Jurkat, Clone E6-1 (cell line): Measurements from ENCODE around the gene SLC4A1. TPM values are rescaled to one million over a fixed set of nuclear protein-coding genes. Genes with fewer than 3 reads are reported as not detected.
A peak's percentile ranks its signal among the peaks of the same experiment; 100 is the strongest.

Source experiments
- DNase-seq: peaks from one replicate; pipeline ENCODE4 v3.0.0-alpha.2; 2011; ENCODE audit warnings: low read depth, low spot score
- H3K4me3 ChIP-seq: 2 replicates; pipeline ENCODE4 v1.5.1; 2011; ENCODE audit warnings: mild to moderate bottlenecking, low read length, control low read depth, moderate library complexity
- polyA plus RNA-seq: library from polyadenylated mRNA; unstranded; fragments of >200 nt; gene quantifications from one replicate; pipeline ENCODE4 v1.2.1, GENCODE V29; 2012; ENCODE audit warnings: missing spikeins; ENCODE audit not compliant: insufficient read length, insufficient read depth

Gene SLC4A1
- not detected for polyA plus RNA-seq

DNA sequence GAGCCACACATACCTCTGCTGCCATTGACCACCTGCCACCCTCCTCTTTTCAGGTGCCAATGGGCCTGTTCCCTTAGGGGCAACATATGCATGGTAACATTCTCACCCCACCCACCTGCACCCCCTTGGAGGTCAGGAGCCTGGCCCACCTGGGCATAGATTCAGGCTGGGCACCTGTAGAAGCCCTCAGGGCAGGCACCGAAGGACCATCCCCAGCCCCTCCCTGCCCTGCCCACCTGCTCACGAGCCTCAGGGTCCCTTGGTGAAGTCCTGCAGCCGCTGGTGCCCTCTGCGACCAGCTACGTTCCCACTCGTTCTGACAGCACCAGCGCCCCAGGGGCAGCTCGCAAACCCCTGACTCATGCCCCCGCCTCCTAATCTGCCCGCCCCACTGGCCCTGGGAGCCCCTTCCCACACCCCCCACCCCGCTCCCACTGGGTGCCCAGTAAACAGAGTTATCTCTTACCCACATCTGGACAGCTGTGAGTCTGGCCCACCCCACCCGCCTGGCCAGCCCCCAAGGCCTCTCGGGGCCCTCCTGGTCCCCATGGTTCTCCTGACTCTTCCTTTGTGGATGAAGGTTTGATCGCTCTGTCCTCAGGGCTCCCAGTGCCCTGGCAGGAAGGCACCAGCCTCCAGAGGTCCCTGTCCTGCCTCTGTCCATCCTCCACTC lies at the start of gene SLC4A1:
Gene SLC4A1, minus strand, starts transcription at position 318 of the 673 bp plus-strand sequence. CDS start 5,269 bp downstream, outside the sequence.
- DNase-seq, result no peak
- H3K4me3 ChIP-seq, result no peak within 1 kb of the TSS

- no peak for DNase-seq
- H3K4me3 ChIP-seq, result no peak overlapping the region
These were observed 49.6 kb upstream of the SLC4A1 start for GRCh38 chr17:44317545-44317944.

DNA sequence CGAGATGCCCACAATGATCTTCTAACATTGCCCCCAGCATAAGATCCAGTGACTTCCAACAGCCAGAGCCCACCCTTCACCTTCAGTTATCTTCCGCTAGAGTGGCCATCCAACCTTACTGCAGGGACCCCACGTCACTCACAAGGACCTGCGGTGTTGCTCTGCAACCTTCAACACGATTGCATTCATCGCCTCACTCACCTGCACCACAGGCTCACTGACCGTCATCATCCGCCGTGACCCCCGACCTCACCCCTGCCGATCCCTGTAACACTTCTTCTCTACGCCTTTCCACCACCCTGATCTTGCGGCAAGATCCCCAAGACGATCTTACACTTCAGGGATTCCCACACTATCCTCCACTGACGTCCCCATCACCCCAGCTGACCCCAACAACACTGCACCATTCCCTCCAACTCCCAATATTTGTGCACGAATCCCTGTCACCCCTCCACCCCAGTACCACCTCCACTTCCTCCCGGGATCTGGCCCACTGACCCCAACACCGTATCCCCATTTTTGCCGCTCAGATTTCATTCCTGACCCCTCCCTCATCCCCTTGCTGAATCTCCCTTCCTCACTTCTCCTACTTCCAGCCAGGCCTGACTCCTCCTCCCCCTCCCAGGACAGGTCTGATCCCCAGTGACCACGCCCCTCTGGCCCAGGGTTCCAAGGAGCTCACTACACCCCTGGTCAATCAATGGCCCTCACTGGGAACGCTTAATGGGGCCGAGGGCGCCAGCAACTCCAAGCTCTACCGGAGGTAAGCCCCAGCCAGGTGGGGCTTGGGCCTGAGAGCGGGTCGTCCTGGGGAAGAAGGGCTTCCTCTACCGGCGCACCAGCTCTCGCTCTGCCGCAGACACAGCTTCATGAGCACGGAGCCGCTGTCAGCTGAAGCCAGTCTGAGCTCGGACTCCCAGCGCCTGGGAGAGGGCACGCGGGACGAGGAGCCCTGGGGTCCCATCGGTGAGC lies 48.1 kb upstream of the SLC4A1 start:
- no peak for DNase-seq
- peak overlapping the region; percentile 49 for H3K4me3 ChIP-seq

DNA sequence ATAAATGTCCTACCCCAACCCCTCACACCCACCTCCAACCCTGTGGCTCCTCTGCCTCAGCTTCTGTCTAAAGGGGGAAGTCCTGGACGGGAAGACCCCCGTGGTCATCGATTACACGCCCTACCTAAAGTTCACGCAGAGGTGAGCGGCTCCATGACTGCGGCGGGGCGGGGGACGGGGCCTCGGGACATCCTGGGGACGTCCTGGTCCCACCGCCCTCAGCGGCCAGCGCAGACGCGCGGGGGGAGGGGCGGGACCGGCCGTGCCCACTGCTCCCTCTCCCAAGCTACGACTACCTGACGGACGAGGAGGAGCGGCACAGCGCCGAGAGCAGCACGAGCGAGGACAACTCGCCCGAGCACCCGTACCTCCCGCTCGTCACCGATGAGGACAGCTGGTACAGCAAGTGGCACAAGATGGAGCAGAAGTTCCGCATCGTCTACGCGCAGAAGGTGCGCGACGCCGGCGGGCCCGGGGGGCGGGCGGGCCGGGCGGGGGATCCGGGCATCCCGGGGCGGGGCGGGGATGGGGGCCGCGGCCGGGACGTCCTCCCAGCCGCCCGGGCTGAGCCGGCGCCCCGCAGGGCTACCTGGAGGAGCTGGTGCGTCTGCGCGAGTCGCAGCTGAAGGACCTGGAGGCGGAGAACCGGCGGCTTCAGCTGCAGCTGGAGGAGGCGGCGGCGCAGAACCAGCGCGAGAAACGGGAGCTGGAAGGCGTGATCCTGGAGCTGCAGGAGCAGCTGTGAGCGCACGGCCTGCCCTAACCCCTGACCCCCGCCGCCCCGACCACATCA lies 47.1 kb upstream of the SLC4A1 start:
- DNase-seq, result peak; percentile 27
- H3K4me3 ChIP-seq, result peak overlapping the region; percentile 49

- DNase-seq, result no peak
- H3K4me3 ChIP-seq, result peak overlapping the region; percentile 49; the same call in 1 of the 2 replicates
These were observed 46.6 kb upstream of the SLC4A1 start for GRCh38 chr17:44314524-44314868.

DNA sequence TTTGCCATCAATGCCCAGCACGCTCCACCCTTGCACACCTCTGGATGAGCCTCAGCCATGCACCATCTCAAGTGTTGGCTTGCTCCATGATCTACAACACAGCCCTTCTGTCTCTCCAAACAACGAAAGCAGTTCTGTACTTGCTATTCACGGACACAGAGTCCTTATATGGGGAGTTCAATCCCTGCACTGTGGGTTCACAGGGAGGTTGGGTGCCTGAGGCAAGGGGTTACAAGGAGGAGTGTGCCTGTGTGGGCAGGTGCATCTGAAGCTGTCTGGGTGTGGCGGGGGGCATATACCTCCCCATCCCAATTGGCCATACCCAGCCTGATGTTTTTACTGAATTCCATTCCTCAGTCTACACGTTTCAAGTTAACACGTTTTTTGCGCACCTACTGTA lies 46.1 kb upstream of the SLC4A1 start:
- no peak for DNase-seq
- no peak overlapping the region for H3K4me3 ChIP-seq

DNA sequence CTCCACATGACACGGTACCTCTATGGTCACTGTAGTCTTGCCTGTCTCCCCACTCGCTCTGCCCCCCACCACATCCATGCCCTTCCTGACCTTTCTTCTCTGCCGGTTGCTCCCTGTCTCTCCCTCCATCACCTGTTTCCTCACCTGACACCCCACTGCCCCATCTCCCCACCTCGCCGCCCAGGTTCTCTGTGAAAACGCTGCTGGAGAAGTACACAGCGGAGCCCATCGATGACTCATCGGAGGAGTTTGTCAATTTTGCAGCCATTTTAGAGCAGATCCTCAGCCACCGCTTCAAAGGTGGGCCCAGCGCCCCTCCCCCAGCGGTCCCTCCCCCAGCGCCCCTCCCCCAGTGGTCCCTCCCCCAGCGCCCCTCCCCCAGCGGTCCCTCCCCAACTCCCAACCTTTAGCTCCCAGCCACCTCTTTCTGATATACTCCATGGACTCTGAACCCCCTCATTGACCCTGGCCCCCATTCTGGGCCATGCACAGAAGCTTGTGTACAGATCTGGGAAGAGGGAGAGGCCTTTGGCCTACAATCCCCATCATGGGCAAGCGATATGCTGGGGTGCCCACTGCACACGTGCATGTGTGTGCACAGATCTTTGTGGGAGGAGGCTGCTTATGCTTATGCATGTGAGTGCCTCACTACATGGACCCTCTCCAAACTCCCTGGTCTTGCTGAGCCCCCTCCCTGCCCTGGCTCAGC lies 44.6 kb upstream of the SLC4A1 start:
- no peak overlapping the region for H3K4me3 ChIP-seq
- no peak for DNase-seq

DNA sequence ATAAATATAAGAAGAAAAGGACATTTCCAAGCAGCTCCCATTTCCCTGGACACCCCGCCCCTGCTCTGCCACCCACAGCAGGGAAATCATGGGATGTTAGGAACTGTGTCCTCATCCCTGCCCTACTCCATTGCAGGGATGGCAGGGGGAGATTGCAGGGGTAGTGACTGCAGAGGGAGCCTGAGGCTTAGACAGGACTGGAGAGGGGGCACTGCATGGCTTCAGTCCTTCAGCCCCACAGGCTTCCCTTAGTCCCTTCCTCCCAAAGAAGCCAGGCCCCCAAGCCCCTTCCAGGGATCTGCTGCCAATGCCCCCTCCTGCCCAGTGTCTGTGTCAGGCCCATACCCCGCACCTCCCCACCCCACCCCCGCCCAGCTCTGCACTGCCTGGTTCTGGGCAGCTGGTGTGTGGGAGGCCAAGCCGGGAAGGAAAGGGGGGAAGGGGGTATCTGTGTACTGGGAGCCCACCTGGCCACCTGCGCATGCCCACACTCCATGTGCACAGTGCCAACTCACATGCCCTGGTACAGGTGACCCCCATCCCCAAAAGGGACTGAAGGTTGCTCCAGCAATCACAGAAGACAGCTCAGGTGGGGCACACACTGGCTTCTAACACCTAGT lies 43.7 kb upstream of the SLC4A1 start:
- no peak overlapping the region for H3K4me3 ChIP-seq
- DNase-seq, result no peak

- H3K4me3 ChIP-seq, result no peak overlapping the region
- no peak for DNase-seq
These were observed 42.9 kb upstream of the SLC4A1 start for GRCh38 chr17:44310609-44311376.

GRCh38 chr17:44310188-44310587 lies 42.3 kb upstream of the SLC4A1 start:
- H3K4me3 ChIP-seq, result no peak overlapping the region
- no peak for DNase-seq

DNA sequence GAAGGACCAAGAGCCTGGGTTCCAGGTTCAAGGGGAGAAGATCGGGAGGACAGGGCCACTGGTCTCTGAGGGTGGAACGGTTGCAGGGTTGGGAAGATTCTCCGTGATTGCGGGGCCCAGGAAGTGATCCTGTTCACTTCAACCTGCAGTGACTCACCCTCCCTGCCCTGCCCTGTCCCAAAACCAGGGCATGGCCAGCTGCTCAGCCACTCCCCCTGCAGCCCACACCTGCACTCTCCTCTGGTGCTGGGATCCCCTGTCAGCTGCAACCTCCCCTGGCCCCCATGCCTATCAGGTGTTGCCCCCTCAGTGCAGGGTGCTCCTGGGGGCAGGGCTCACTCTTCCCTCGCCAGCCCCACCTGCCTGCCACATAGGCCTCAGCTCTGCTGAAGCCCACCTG lies 41.5 kb upstream of the SLC4A1 start:
- DNase-seq, result no peak
- H3K4me3 ChIP-seq, result no peak overlapping the region

- H3K4me3 ChIP-seq, result peak overlapping the region; percentile 15
- no peak for DNase-seq
These were observed 40.9 kb upstream of the SLC4A1 start for GRCh38 chr17:44308865-44309264.

DNA sequence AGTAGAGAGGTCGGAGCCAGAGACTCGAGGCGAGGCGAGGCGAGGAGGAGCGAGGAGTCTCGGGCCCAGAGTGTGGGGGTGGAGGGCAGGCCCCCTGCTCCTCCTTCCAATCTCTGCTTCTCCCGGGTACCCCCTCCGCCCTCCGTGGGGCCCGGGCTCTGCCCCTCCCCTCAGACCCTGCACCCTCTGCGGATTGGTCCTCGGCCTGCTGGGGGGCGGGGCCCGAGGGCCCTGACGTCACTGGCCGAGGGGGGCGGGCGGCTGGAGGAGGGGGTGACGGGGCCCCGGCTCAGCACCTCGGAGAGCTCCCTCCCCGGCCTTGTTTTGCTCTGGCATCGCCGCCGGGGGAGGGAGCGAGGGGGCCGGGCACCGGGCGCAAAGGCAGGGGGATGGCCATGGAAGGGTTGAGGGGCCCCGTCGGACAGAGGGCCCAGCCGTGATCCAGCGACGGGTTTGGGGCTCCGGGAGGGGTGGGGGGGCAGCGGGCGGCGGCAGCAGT lies 40.4 kb upstream of the SLC4A1 start, which contains the start of gene RUNDC3A:
Gene RUNDC3A, plus strand, starts transcription at position 282 of the 499 bp plus-strand sequence. CDS start 232 bp downstream, outside the sequence.
- peak; percentile 79 for DNase-seq
- peak within 1 kb of the TSS; percentile 48 for H3K4me3 ChIP-seq

DNA sequence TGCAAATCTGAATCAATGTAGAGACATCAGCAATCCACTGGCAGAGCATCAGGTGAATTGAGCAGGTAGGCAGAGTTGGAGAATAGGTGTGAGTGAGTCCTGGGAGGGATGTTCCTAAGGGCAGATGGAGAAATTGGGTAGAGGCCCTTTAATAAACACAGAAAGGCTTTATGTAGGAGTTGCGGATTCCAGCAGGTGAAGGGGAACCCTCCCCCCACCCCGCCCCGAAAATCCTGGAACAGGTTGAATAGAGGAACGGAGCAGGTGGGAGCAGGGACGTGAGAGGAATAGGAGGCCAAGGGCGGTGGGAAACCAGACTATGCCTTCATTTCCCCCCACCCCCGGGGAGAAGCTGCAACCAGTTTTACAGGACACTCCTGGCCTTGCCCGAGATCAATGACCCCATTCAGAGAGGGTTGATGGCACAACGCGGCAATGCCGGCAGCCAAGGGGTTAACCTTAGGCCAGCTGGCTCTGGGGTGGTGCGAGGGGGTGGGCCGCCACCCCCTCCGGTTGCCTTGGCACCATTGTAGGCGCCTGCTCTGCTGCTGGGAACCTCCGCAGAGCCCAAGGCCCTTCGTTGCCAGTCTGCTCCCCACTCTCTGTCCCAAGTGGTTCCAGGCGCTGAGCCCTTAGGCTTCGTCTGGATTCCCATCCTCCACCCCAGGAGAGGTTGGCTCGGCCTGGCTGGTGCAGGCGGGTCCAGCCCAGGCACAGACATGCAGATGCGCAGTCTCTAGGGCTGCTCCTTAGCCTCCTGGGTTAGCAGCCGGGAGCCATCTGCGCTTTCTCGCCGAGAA lies 39.7 kb upstream of the SLC4A1 start:
- no peak for DNase-seq
- H3K4me3 ChIP-seq, result peak overlapping the region; percentile 48

DNA sequence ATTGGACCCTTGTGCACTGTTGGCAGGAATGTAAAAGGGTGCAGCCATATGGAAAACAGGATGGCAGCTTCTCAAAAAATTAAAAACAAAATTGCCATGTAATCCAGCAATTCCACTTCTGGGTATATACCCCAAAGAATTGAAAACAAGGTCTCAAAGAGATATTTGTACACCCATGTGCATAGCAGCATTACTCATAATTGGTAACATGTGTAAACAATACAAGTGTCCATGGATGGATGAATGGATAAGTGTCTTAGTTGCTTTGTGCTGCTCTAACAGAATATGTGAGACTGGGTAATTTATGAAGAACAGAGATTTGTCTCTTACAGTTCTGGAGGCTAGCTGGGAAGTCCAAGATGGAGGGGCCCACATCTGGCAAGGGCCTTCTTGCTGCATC lies 36.7 kb upstream of the SLC4A1 start:
- no peak for DNase-seq
- H3K4me3 ChIP-seq, result no peak overlapping the region

GRCh38 chr17:44297975-44298374 lies 30.0 kb upstream of the SLC4A1 start:
- DNase-seq, result no peak
- H3K4me3 ChIP-seq, result no peak overlapping the region
